Measurements from ENCODE around the gene PHACTR2. TPM values are rescaled to one million over a fixed set of nuclear protein-coding genes. Genes with fewer than 3 reads are reported as not detected.

The PHACTR2 gene
- total RNA-seq, 1 donor from 2014 or later: 142 TPM

GRCh38 chr6:143744551-143745165, 66.9 kb downstream of the PHACTR2 start:
- peak overlapping the region; percentile 76 for H3K27ac ChIP-seq
- TF ChIP-seq CTCF (IDR thresholded peaks at IDR 0.05): no peak
- H3K36me3 ChIP-seq: no peaks in the 10 kb centered on the region
- no peaks in the 10 kb centered on the region for H3K27me3 ChIP-seq
- no peaks in the 10 kb centered on the region for H3K9me3 ChIP-seq
- H3K4me1 ChIP-seq: peaks cover 62% of the 10 kb centered on the region
- DNase-seq (no peak), ATAC-seq (peak; percentile 37)
- intact Hi-C loops (cut with DNase I): no loop called here
- H3K4me3 ChIP-seq: peak overlapping the region; percentile 25

- Histone ChIP-seq H3K4me1 (peaks cover 62% of the 10 kb centered on the region), H3K27me3 (no peaks in the 10 kb centered on the region), H3K4me3 (peak overlapping the region; percentile 25), H3K36me3 (no peaks in the 10 kb centered on the region), H3K9me3 (no peaks in the 10 kb centered on the region), H3K27ac (peak overlapping the region; percentile 76)
- peak; percentile 70 for DNase-seq
- intact Hi-C loops (cut with DNase I): no loop called here
- TF ChIP-seq CTCF (IDR thresholded peaks at IDR 0.05): no peak
- ATAC-seq: peak; percentile 90
Measured at GRCh38 chr6:143745166-143746133, 67.7 kb downstream of the PHACTR2 start.

- H3K27me3 ChIP-seq: no peaks in the 10 kb centered on the region
- H3K4me3 ChIP-seq: peak overlapping the region; percentile 25
- intact Hi-C loops (cut with DNase I): no loop called here
- no peak for ATAC-seq
- peak overlapping the region; percentile 76 for H3K27ac ChIP-seq
- no peaks in the 10 kb centered on the region for H3K9me3 ChIP-seq
- no peaks in the 10 kb centered on the region for H3K36me3 ChIP-seq
- no peak for TF ChIP-seq CTCF (IDR thresholded peaks at IDR 0.05)
- DNase-seq: no peak
- H3K4me1 ChIP-seq: peaks cover 62% of the 10 kb centered on the region
Measured at GRCh38 chr6:143746202-143747119, 68.7 kb downstream of the PHACTR2 start.

GRCh38 chr6:143747347-143747842, 69.6 kb downstream of the PHACTR2 start:
- Histone ChIP-seq H3K27me3 (no peaks in the 10 kb centered on the region), H3K36me3 (no peaks in the 10 kb centered on the region), H3K9me3 (no peaks in the 10 kb centered on the region), H3K27ac (peak overlapping the region; percentile 8), H3K4me3 (no peak overlapping the region), H3K4me1 (peaks cover 56% of the 10 kb centered on the region)
- intact Hi-C loops (cut with DNase I): no loop called here
- TF ChIP-seq CTCF (IDR thresholded peaks at IDR 0.05): no peak
- DNase-seq (no peak), ATAC-seq (peak; percentile 17)

GRCh38 chr6:143749891-143750290, 72.1 kb downstream of the PHACTR2 start:
- Histone ChIP-seq H3K9me3 (no peaks in the 10 kb centered on the region), H3K4me3 (no peak overlapping the region), H3K36me3 (no peaks in the 10 kb centered on the region), H3K27me3 (no peaks in the 10 kb centered on the region), H3K27ac (no peak overlapping the region), H3K4me1 (peaks cover 34% of the 10 kb centered on the region)
- DNase-seq (no peak), ATAC-seq (no peak)
- intact Hi-C loops (cut with DNase I): no loop called here
- no peak for TF ChIP-seq CTCF (IDR thresholded peaks at IDR 0.05)
